H1 (cell line): ENCODE data around the gene NRXN3. TPM values are rescaled to one million over a fixed set of nuclear protein-coding genes. Genes with fewer than 3 reads are reported as not detected.

Experiments
- CTCF ChIP-seq, 3 experiments: IDR thresholded peaks; 1 replicate in 2 of 3; 2 replicates in 1 of 3; pipeline versions ENCODE4 v1.5.1 to v1.6.1; 2011; ENCODE audit warnings: low read length in 3 of 3, mild to moderate bottlenecking in 3 of 3, inconsistent platforms in 2 of 3, low read depth in 1 of 3, moderate library complexity in 1 of 3; ENCODE audit not compliant: insufficient read depth in 1 of 3; ENCODE audit errors: control extremely low read depth in 1 of 3
- RAD21 ChIP-seq, 2 experiments: IDR thresholded peaks in 1 of 2; conservative IDR thresholded peaks in 1 of 2; 2 replicates each; pipeline ENCODE4 v1.6.1; 2011; ENCODE audit warnings: low read depth in 2 of 2, low read length in 2 of 2, improper control_type of control experiment in 1 of 2, inconsistent platforms in 1 of 2, mild to moderate bottlenecking in 1 of 2, moderate library complexity in 1 of 2
- polyA plus RNA-seq, 7 experiments: library from polyadenylated mRNA; depleted of rRNA in 3 of 7; stranded (reverse) in 5 of 7; unstranded in 2 of 7; fragments of >200 nt in 5 of 7; fragments of 200-250 nt in 2 of 7; gene quantifications; 1 replicate in 5 of 7; 2 replicates in 1 of 7; 4 replicates in 1 of 7; pipeline versions ENCODE4 v1.2.1 to v1.2.3, GENCODE V29; 2011 to 2013; ENCODE audit warnings: missing spikeins in 2 of 7, mixed read lengths in 2 of 7
- total RNA-seq: library from RNA; stranded (reverse); fragmentation: NEBNext Ultra II Directional; extraction: Animal tissue kit (Norgen Biotek cat#: 25700); gene quantifications from 2 replicates; pipeline ENCODE4 v1.2.1, GENCODE V29; 2021

The NRXN3 gene
- total and polyA plus RNA-seq, 2 of the 8 experiments (the other 6 are each of a cell fraction or from before 2014, with no cell fraction given) = 2.6 to 4.1 TPM

- TF ChIP-seq CTCF (IDR thresholded peaks at IDR 0.05; ENCODE audit: control extremely low read depth in 1 of 3, insufficient read depth in 1 of 3, low read depth in 1 of 3, low read length in 3 of 3) = no peak
- no peak for TF ChIP-seq RAD21 (IDR thresholded peaks at IDR 0.05 in 1 of 2, conservative IDR thresholded peaks at IDR 0.05 in 1 of 2; ENCODE audit: low read depth in 2 of 2, low read length in 2 of 2)
- TF ChIP-seq, all 59 proteins: peak for 0
Observed at GRCh38 chr14:78342879-78343278, 172.7 kb downstream of the NRXN3 start (continued).
